Ovary (tissue), 9 donors: ENCODE measurements around the gene HERPUD1. TPM values are rescaled to one million over a fixed set of nuclear protein-coding genes. Genes with fewer than 3 reads are reported as not detected.

ENCODE experiments used
- DNase-seq, 5 donors: peaks; one replicate each; pipeline ENCODE4 v3.0.0-alpha.2; 2019 to 2020
- H3K27ac ChIP-seq, 2 donors: fragments of 200-600 bp; one replicate each; pipeline versions ENCODE4 v1.5.1 to v1.8.0; 2019 to 2022
- H3K27me3 ChIP-seq: fragments of 200-600 bp; one replicate; pipeline ENCODE4 v1.8.0; 2022
- H3K36me3 ChIP-seq: fragments of 200-600 bp; sonication (generic); one replicate; pipeline ENCODE4 v1.5.1; 2019
- H3K4me1 ChIP-seq: one replicate; pipeline ENCODE4 v1.8.1; 2013; ENCODE audit warnings: mild to moderate bottlenecking, moderate library complexity; ENCODE audit not compliant: insufficient read depth
- H3K4me3 ChIP-seq: fragments of 200-600 bp; sonication (generic); one replicate; pipeline ENCODE4 v1.5.1; 2017
- H3K9me3 ChIP-seq, 2 donors: fragments of 200-600 bp in 1 of 2; sonication (generic) in 1 of 2; one replicate each; pipeline versions ENCODE4 v1.5.1 to v1.8.1; 2013 to 2019; ENCODE audit warnings: mild to moderate bottlenecking in 1 of 2, moderate library complexity in 1 of 2
- EP300 ChIP-seq: sonication (generic); formaldehyde crosslinking; IDR thresholded peaks from one replicate; pipeline ENCODE4 v1.6.1; 2017; ENCODE audit warnings: antibody characterized with exemption
- POLR2A ChIP-seq: fragments of 450-650 bp; IDR thresholded peaks from one replicate; pipeline ENCODE4 v1.6.1; 2017; ENCODE audit warnings: antibody characterized with exemption, mild to moderate bottlenecking, moderate library complexity
- WGBS, 3 donors: extraction: QIAGEN DNeasy Blood & Tissue Kit in 1 of 3; methylation state at CpG; one replicate each; pipeline versions ENCODE4 v1.1.5 to v1.1.7; 2013 to 2017; 5-methylcytosine and 5-hydroxymethylcytosine counted together
- intact Hi-C, 4 donors: fragments of 100-400 bp; cut with DNase I; formaldehyde crosslinking; loops; one replicate each; pipeline versions ENCODE4 v1.11.0 to v1.15.1; 2022 to 2023
- polyA plus RNA-seq, 2 donors: library from polyadenylated mRNA; stranded (reverse); fragments of 200-250 nt in 1 of 2; fragments of 350-450 nt in 1 of 2; fragmentation: Illumina TruSeq in 1 of 2; extraction: RNeasy Lipid Tissue Mini Kit (QIAGEN cat#74804) in 1 of 2; gene quantifications; one replicate each; pipeline ENCODE4 v1.2.3, GENCODE V29; 2013 to 2014
- total RNA-seq, 7 donors: library from RNA; depleted of rRNA in 2 of 7; stranded (reverse); fragments of >200 nt in 2 of 7; fragmentation: NEBNext Ultra II Directional in 3 of 7; extraction: Animal tissue kit (Norgen Biotek cat#: 25700) in 3 of 7; gene quantifications; one replicate each; pipeline versions ENCODE4 v1.1.0 to v1.2.4, GENCODE V29; 2016 to 2023
- TF ChIP-seq, protein P1 (sequence below), 3 donors: fragments of 450-650 bp in 2 of 3; fragments of 200-600 bp in 1 of 3; IDR thresholded peaks; one replicate each; pipeline versions ENCODE4 v1.5.1 to v1.8.0; 2016 to 2022; ENCODE audit warnings: antibody characterized with exemption in 3 of 3, mild to moderate bottlenecking in 1 of 3
- donor health status: DM: no; HTN: no; CAD: no; lungs with moderate emphysema.
- donor health status: DM: no; HTN: no; CAD: no.
- donor health status: Bipolar disorder and iron deficiency.
- donor health status: DM: yes; HTN: yes; CAD: no.
- donor health status: DM: no; HTN: no; CAD: no.
- donor health status: DM: yes; HTN: yes; CAD: no.

HERPUD1 gene
- total and polyA plus RNA-seq, 9 donors, result 95.4 to 299 (median 192) TPM

- DNase-seq, result no peak
- Histone ChIP-seq H3K9me3 (no peaks in the 10 kb centered on the region), H3K36me3 (no peaks in the 10 kb centered on the region), H3K27me3 (no peaks in the 10 kb centered on the region), H3K27ac (no peak overlapping the region), H3K4me1 (no peaks in the 10 kb centered on the region), H3K4me3 (no peak overlapping the region)
- intact Hi-C loops, result no loop called here
- no peak for TF ChIP-seq POLR2A
- no peak for TF ChIP-seq EP300
- TF ChIP-seq, protein P1, sequence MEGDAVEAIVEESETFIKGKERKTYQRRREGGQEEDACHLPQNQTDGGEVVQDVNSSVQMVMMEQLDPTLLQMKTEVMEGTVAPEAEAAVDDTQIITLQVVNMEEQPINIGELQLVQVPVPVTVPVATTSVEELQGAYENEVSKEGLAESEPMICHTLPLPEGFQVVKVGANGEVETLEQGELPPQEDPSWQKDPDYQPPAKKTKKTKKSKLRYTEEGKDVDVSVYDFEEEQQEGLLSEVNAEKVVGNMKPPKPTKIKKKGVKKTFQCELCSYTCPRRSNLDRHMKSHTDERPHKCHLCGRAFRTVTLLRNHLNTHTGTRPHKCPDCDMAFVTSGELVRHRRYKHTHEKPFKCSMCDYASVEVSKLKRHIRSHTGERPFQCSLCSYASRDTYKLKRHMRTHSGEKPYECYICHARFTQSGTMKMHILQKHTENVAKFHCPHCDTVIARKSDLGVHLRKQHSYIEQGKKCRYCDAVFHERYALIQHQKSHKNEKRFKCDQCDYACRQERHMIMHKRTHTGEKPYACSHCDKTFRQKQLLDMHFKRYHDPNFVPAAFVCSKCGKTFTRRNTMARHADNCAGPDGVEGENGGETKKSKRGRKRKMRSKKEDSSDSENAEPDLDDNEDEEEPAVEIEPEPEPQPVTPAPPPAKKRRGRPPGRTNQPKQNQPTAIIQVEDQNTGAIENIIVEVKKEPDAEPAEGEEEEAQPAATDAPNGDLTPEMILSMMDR (IDR thresholded peaks at IDR 0.05), result no peak
- WGBS, 3 donors, result 91 to 94% (median 92%) methylated on average over 5 of the region's 5 CpGs
Observed at GRCh38 chr16:56889206-56889605, 42.7 kb upstream of the HERPUD1 start.

- Histone ChIP-seq H3K4me3 (no peak overlapping the region), H3K27me3 (no peaks in the 10 kb centered on the region), H3K36me3 (no peaks in the 10 kb centered on the region), H3K9me3 (no peaks in the 10 kb centered on the region), H3K27ac (no peak overlapping the region), H3K4me1 (no peaks in the 10 kb centered on the region)
- DNase-seq, result no peak
- intact Hi-C loops, result no loop called here
- WGBS, 3 donors, result 59 to 69% (median 64%) methylated on average over 11 of the region's 11 CpGs
- TF ChIP-seq EP300, result no peak
- TF ChIP-seq, protein P1 (IDR thresholded peaks at IDR 0.05), result no peak
- TF ChIP-seq POLR2A, result no peak
Observed at GRCh38 chr16:56891685-56892084, 40.3 kb upstream of the HERPUD1 start.

DNA sequence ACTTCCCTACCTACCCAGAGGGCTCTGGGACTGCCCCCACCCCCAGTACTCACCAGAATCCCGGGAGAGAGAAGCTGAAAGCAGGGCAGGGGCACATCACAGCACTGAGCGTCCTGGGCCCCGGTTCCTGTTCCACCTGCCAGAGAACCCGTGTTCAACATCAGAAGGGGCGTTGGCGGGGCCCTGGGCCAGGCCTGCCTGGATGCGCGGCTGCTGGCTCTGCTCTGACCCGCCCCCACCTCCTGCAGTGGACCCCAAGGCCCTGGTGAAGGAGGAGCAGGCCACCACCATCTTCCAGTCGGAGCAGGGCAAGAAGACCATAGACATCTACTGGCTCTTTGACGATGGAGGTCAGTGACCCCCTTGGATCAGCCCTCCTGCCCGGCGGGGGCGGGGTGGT is 39.2 kb upstream of the HERPUD1 start:
- Histone ChIP-seq H3K9me3 (no peaks in the 10 kb centered on the region), H3K4me1 (no peaks in the 10 kb centered on the region), H3K27me3 (no peaks in the 10 kb centered on the region), H3K27ac (no peak overlapping the region), H3K4me3 (no peak overlapping the region), H3K36me3 (no peaks in the 10 kb centered on the region)
- 83 to 86% (median 85%) methylated on average over 13 to 14 of the region's 14 CpGs for WGBS, 3 donors
- no peak for DNase-seq
- intact Hi-C loops, result no loop called here
- TF ChIP-seq POLR2A, result no peak

DNA sequence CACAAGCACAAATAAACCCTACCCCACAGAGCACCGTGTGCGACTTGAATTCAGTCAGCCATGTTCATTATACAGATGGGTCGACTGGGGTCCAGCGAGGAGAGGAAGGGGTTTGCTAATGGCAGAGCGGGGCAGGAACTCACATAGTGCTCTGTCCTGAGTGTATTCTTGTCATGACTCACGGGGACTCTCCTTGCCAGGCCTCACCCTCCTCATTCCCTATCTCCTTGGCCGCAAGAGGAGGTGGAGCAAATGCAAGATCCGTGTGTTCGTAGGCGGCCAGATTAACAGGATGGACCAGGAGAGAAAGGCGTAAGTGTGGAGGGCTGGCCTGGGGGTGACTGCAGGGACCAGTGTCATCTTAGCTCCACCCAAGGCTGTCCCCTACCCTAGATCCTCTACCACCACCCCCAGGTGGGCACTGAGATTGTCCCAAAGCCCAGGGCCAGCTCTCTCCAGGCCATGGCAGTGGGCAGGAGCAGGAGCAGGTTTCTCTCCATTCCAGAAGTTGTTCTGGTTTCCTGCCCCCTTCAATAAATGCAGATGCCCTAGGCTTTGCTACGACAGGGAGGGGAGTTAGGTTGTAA is 37.5 kb upstream of the HERPUD1 start:
- WGBS, 3 donors, result 91 to 92% (median 92%) methylated on average over 12 of the region's 12 CpGs
- Histone ChIP-seq H3K27ac (no peak overlapping the region), H3K4me1 (no peaks in the 10 kb centered on the region), H3K27me3 (no peaks in the 10 kb centered on the region), H3K36me3 (no peaks in the 10 kb centered on the region), H3K4me3 (no peak overlapping the region), H3K9me3 (no peaks in the 10 kb centered on the region)
- no peak for DNase-seq
- intact Hi-C loops, result no loop called here
- TF ChIP-seq, protein P1 (IDR thresholded peaks at IDR 0.05), result no peak
- no peak for TF ChIP-seq POLR2A

GRCh38 chr16:56895813-56896212 is 36.1 kb upstream of the HERPUD1 start:
- no peaks in the 10 kb centered on the region for H3K27me3 ChIP-seq
- WGBS, 3 donors, result 63 to 75% (median 73%) methylated on average over 4 of the region's 4 CpGs
- H3K4me3 ChIP-seq, result no peak overlapping the region
- H3K27ac ChIP-seq, result no peak overlapping the region
- intact Hi-C loops, result no loop called here
- TF ChIP-seq EP300 (no peak), POLR2A (no peak)
- TF ChIP-seq, protein P1 (IDR thresholded peaks at IDR 0.05), result no peak
- no peaks in the 10 kb centered on the region for H3K4me1 ChIP-seq
- no peak for DNase-seq
- no peaks in the 10 kb centered on the region for H3K9me3 ChIP-seq
- H3K36me3 ChIP-seq, result no peaks in the 10 kb centered on the region
